MM.1S (cell line): ENCODE data around the gene SAMD7.

Source experiments
- EZH2 ChIP-seq: fragments of 300-600 bp; sonication (generic); optimal IDR thresholded peaks from 2 replicates; pipeline ENCODE3; 2017; ENCODE audit warnings: low read depth, mild to moderate bottlenecking, antibody characterized with exemption, low read length, mixed read lengths
- EZH2phosphoT487 ChIP-seq: fragments of 300-600 bp; sonication (generic); IDR thresholded peaks from 2 replicates; pipeline ENCODE4 v1.6.1; 2018; ENCODE audit warnings: antibody characterized with exemption, low read length
- TF ChIP-seq, protein P1 (sequence below): fragments of 300-600 bp; sonication (generic); IDR thresholded peaks from 2 replicates; pipeline ENCODE4 v1.5.1; 2016; ENCODE audit warnings: antibody characterized with exemption, low read length, mixed read lengths

GRCh38 chr3:169894110-169894509, 17.3 kb upstream of the SAMD7 start:
- TF ChIP-seq, protein P1, sequence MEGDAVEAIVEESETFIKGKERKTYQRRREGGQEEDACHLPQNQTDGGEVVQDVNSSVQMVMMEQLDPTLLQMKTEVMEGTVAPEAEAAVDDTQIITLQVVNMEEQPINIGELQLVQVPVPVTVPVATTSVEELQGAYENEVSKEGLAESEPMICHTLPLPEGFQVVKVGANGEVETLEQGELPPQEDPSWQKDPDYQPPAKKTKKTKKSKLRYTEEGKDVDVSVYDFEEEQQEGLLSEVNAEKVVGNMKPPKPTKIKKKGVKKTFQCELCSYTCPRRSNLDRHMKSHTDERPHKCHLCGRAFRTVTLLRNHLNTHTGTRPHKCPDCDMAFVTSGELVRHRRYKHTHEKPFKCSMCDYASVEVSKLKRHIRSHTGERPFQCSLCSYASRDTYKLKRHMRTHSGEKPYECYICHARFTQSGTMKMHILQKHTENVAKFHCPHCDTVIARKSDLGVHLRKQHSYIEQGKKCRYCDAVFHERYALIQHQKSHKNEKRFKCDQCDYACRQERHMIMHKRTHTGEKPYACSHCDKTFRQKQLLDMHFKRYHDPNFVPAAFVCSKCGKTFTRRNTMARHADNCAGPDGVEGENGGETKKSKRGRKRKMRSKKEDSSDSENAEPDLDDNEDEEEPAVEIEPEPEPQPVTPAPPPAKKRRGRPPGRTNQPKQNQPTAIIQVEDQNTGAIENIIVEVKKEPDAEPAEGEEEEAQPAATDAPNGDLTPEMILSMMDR: no peak
- no peak for TF ChIP-seq EZH2phosphoT487
- no peak for TF ChIP-seq EZH2
